ENCODE results near the gene MEIS2.

The MEIS2 gene

DNA sequence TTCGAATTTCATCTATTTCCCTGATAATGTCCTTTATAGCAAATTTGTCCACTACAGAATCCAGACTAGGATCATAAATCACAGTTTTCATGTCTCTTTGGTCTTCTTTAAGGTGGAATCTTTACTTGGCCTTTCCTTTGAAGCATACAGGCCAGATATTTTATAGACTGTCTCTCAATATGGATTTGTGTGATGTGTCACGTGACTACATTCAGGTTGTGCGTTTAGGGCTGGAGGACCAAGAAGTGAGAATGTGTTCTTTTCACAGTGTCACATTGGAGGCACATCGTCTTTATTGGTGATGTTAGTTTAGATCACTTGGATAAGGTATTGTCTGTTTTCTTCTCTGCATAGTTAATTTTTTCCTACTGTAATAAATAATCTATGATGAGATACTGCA, 232.9 kb downstream of the MEIS2 start:
- no peak for DNase-seq

DNA sequence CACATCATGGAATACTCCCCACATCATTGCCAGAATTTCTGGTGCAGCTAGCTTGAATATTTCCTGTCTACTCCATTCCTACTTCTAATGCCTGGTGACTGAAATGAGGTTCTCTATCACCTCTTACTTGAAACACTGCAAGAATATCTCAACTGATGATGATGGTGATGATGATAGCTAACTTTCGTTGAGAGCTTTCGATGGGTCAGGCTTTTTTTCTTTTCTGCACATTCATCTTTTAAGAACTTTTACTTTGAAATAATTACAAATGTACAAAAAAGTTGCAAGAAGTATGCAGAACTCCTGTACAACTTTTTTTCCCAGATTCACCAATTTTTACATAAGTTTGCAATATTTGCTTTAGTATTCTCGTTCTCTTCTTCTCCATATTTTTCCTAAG, 233.5 kb downstream of the MEIS2 start:
- no peak for DNase-seq

DNA sequence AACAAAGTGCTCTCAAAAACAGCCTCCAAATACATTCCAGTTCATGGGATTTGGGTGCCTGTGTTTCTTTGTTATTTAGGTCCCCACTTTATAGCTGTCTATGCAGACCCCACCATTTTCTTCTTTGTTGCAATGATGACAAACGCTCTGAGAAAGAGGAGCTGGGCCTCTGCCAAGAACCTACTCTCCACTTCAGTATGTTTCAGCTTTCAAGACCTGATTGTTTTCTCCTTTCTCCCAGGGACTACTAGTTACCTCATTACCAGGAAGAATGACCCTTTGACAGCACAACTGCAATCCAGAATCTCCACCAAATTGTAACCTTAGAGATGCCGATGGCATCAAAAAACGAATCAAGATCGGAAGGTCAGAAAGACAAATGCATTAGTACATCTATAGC, 236.8 kb downstream of the MEIS2 start:
- no peak for DNase-seq

DNA sequence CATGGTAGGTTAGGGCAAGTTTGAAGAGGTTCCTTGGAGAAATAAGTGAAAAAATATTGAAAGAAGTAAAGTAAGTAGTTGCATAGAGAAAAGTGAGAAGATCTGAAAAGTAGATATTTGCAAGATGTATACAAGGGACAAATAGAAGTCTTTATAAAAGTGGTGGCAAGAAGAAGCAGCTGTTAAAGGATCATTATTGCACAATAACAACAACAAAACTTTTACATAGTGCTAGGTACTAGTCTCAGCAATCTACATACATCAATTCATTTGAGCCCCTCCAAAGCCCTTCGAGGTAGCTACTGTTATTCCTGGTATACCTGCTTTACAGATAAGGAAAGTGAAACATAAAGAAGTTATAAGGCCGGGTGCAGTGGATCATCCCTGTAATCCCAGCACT, 239.6 kb downstream of the MEIS2 start:
- DNase-seq = no peak

DNA sequence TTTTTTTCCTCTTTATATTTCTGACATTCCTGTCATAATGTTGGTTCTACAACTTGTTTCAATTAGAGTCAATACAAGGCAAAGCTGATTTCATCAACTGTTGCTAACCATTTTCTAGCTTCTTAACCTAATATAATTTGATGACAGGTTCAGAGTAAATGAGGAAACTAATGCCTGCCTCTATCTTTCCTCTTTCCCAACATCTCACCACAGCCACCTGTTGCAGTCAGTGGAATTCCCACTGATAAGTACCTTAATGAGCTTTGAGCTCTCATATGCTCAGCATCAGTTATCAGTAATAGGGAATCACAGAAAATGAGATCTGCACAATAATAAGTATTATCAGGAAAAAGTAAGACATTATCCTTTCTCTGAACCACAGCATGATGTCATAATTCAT, 241.9 kb downstream of the MEIS2 start:
- no peak for DNase-seq

DNA sequence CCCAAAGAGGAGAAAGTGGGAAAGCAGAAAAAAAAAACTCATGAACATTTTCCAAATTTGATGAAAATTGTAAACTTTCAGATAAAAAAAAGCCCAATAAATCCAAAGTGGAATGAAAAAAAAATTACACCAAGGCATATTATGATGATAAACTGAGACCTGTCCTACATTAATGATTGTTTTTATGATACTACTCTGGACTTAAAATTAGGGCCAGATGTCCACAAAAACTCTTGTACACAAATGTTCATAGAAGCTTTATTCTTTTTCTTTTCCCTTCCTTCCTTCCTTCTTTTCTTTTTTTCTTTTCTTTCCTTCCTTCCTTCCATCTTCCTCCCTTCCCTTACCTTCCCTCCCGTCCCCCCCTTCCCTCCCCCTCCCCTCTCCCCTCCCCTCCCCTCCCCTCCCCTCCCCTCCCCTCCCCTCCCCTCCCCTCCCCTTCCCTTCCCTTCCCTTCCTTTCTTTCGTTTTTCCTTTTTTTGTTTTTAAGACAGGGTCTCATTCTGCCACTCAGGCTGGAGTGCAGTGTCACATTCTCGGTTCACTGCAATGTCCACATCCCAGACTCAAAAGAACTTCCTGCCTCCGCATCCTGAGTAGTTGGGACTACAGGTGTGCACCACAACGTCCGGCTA, 243.9 kb downstream of the MEIS2 start:
- DNase-seq = no peak

DNA sequence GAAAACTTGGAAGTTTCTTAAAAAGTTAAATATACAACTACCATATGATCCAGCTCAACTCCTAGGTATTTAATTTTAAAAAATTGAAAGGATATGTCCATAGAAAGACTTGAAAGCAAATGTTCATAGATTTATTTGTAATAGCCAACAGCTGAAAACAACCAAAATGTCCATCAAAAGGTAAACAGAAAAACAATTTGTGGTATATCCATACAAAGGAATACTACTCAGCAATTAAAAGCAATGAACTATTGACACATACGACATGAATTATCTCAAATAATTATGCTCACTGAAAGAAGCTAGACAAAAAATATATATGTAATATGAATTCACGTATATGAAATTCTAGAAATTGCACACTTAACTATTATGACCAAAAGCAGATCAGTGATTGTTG, 249.5 kb downstream of the MEIS2 start:
- DNase-seq = no peak

DNA sequence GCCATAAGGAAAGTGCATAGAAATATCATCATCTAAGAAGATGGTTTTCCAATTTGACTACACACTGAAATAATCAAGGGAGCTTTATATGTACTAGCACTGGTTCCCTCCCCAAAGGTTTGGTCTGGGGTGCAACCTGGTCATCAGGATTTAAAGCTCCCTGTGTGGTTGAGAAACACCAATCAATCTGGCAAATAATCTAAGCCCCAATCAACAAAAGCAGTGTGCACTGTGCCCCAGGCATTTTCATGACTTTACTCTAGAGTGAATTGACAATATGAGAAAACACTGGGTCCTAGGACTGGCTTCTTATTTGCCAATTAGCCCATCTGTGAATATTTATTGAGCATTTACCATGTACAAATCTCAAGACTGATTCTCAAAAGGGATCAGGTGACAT, 255.1 kb downstream of the MEIS2 start:
- no peak for DNase-seq

DNA sequence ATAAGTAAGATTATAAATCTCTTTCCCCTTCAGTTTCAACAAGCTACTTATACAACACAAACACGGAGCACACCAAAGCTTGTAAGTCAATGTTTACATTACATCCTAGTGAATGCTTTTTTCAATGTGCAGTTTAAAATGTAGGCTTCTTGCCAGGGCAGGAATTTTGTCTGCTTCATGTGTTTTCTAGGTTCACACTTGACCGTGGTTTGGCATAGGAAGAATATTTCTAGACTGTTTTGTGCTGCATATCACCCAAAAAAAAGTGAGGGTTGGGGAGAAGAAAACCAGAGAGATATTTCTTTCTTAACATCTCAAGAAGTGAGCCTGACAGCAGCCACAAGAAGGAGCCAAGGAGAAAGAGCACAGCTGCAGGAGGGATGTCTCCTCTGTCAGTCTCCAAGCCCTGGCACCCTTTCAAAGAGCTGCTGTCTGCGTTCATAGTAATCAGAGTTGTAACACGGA, 255.8 kb downstream of the MEIS2 start:
- DNase-seq = no peak

DNA sequence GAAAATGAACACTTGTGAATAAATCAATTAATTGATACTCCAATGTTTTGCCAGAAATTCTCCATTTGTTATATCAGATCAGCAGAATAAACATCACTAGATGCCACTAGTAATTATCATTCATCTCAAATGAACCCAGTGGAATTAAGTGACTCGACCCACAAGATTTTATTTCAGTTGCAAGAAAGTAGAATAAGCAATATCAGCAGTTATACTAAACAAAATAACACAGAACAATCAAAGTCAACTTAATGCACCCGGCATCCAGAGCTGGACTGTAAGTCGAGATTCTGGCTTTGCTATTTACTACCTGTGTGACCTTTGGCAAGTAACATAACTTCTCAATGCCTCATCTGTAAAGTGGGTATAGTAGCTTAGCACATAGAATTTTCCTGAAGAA, 256.5 kb downstream of the MEIS2 start:
- no peak for DNase-seq

DNA sequence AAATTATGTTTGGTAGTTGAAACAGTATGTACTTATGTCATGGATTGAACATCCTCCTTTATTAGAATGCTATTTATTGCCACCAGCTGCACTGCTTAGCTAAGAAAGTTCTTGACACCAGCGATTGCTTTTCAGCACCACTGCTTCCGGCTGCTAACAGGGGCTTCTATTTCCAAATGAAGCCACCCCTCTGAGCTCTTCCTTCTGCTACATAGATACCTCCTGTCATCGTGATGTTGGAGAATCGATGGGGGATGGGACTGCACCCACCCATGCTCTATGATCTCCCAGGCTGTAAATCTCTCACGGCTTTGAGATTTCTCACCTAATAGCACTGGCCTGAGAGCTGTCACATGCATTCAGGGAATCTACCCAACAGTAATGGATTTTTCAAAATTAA, 259.2 kb downstream of the MEIS2 start:
- no peak for DNase-seq

Measured in activated CD4-positive, alpha-beta T cell treated with anti-CD3 and anti-CD28 coated beads, Interleukin-2, amount 50 U/mL, for 48 hours (primary cell).